ENCODE results near the gene NAA80. TPM values are rescaled to one million over a fixed set of nuclear protein-coding genes. Genes with fewer than 3 reads are reported as not detected.

The NAA80 gene
- total RNA-seq, 1 donor from 2014 or later: 10.9 TPM

- H3K9me3 Mint-ChIP-seq (ENCODE audit: low read depth): no peaks in the 10 kb centered on the region
- peak overlapping the region; percentile 98 for H3K27ac Mint-ChIP-seq (ENCODE audit: unreplicated experiment)
- H3K36me3 Mint-ChIP-seq (ENCODE audit: low read depth): peaks cover 8% of the 10 kb centered on the region
- peaks cover 83% of the 10 kb centered on the region for H3K4me1 Mint-ChIP-seq (ENCODE audit: low read depth)
- peak overlapping the region; percentile 61 for H3K4me3 Mint-ChIP-seq (ENCODE audit: unreplicated experiment)
- peak; percentile 96 for DNase-seq (ENCODE audit: low spot score)
- TF ChIP-seq CTCF (IDR thresholded peaks at IDR 0.05): peak; percentile 61
- H3K27me3 Mint-ChIP-seq (ENCODE audit: low read depth): no peaks in the 10 kb centered on the region
Measured at GRCh38 chr3:50246517-50246954, 52.7 kb downstream of the NAA80 start.

Other genes starting within 250 kb of the NAA80 start
- gene RBM5, start 210.5 kb downstream of the NAA80 start, total RNA-seq: 119 to 147 TPM (median 127 TPM) in 3 replicates
- gene SEMA3F, start 144.1 kb downstream of the NAA80 start, total RNA-seq: 18.7 to 37.5 TPM (median 36.7 TPM) in 3 replicates
- gene GNAT1, start 107.8 kb downstream of the NAA80 start, total RNA-seq: not detected in 3 replicates
- gene SLC38A3, start 94.1 kb downstream of the NAA80 start, total RNA-seq: 1.00 to 1.9 TPM (median 1.2 TPM) in 3 replicates
- 388 to 444 TPM (median 443 TPM) in 3 replicates for gene GNAI2, start 63.2 kb downstream of the NAA80 start, total RNA-seq
- gene SEMA3B, start 30.3 kb downstream of the NAA80 start, total RNA-seq: 9.6 to 16.4 TPM (median 14.9 TPM) in 3 replicates
- not detected in 3 replicates for gene LSMEM2, start 20.3 kb downstream of the NAA80 start, total RNA-seq
- gene IFRD2, start 7.0 kb downstream of the NAA80 start, total RNA-seq: 38.9 to 54.4 TPM (median 44.0 TPM) in 3 replicates
- 5.3 to 6.9 TPM (median 5.4 TPM) in 3 replicates for gene HYAL3, start within 50 bp of the NAA80 start, total RNA-seq
- 0.22 to 0.65 TPM (median 0.26 TPM) in 3 replicates for gene HYAL1, start 4.2 kb upstream of the NAA80 start, total RNA-seq
- gene HYAL2, start 23.3 kb upstream of the NAA80 start, total RNA-seq: 31.3 to 37.0 TPM (median 36.8 TPM) in 3 replicates
- gene TUSC2, start 28.8 kb upstream of the NAA80 start, total RNA-seq: 15.3 to 18.6 TPM (median 17.0 TPM) in 3 replicates
- gene RASSF1, start 41.4 kb upstream of the NAA80 start, total RNA-seq: 17.3 to 22.4 TPM (median 21.8 TPM) in 3 replicates
- gene ZMYND10, start 46.3 kb upstream of the NAA80 start, total RNA-seq: 0.41 to 2.0 TPM (median 1.1 TPM) in 3 replicates
- gene NPRL2, start 51.4 kb upstream of the NAA80 start, total RNA-seq: 19.8 to 26.9 TPM (median 21.7 TPM) in 3 replicates
- gene CYB561D2, start 51.5 kb upstream of the NAA80 start, total RNA-seq: 18.2 to 29.4 TPM (median 19.5 TPM) in 3 replicates
- gene TMEM115, start 60.1 kb upstream of the NAA80 start, total RNA-seq: 45.8 to 51.8 TPM (median 50.4 TPM) in 3 replicates
- 0.34 to 0.46 TPM (median 0.40 TPM) in 3 replicates for gene CACNA2D2, start 204.2 kb upstream of the NAA80 start, total RNA-seq

Measured in chondrocyte (in vitro differentiated cells).